DMS153 treated with DMSO at 0.1 percent for 48 hours (cell line): ENCODE data around the gene COL4A4.

Source experiments
- DNase-seq: peaks from one replicate; lab custom pipeline; 2025; ENCODE audit not compliant: unreplicated experiment; lab: John Stamatoyannopoulos, UW

The COL4A4 gene

GRCh38 chr2:227163485-227163997, 464 bp downstream of the COL4A4 start:
- DNase-seq: no peak

GRCh38 chr2:227161947-227162346, 2.1 kb downstream of the COL4A4 start:
- no peak for DNase-seq

GRCh38 chr2:227160164-227160563, 3.8 kb downstream of the COL4A4 start:
- DNase-seq: no peak

GRCh38 chr2:227154986-227155774, 8.8 kb downstream of the COL4A4 start:
- no peak for DNase-seq

GRCh38 chr2:227153758-227154486, 10.1 kb downstream of the COL4A4 start:
- no peak for DNase-seq

- no peak for DNase-seq
Measured at GRCh38 chr2:227153307-227153706, 10.7 kb downstream of the COL4A4 start.

GRCh38 chr2:227152093-227152766, 11.8 kb downstream of the COL4A4 start:
- no peak for DNase-seq

- no peak for DNase-seq
Measured at GRCh38 chr2:227150222-227150936, 13.6 kb downstream of the COL4A4 start.

GRCh38 chr2:227148106-227148505, 15.9 kb downstream of the COL4A4 start:
- no peak for DNase-seq

- DNase-seq: no peak
Measured at GRCh38 chr2:227147023-227147422, 17.0 kb downstream of the COL4A4 start.

GRCh38 chr2:227146456-227146855, 17.5 kb downstream of the COL4A4 start:
- no peak for DNase-seq

GRCh38 chr2:227143895-227144294, 20.1 kb downstream of the COL4A4 start:
- no peak for DNase-seq

- no peak for DNase-seq
Measured at GRCh38 chr2:227141301-227141700, 22.7 kb downstream of the COL4A4 start.

- DNase-seq: no peak
Measured at GRCh38 chr2:227134591-227134990, 29.4 kb downstream of the COL4A4 start.

GRCh38 chr2:227132986-227133385, 31.0 kb downstream of the COL4A4 start:
- no peak for DNase-seq

GRCh38 chr2:227130636-227131035, 33.4 kb downstream of the COL4A4 start:
- no peak for DNase-seq

GRCh38 chr2:227127201-227127600, 36.8 kb downstream of the COL4A4 start:
- no peak for DNase-seq

GRCh38 chr2:227125506-227125905, 38.5 kb downstream of the COL4A4 start:
- DNase-seq: no peak

- DNase-seq: no peak
Measured at GRCh38 chr2:227124811-227125210, 39.2 kb downstream of the COL4A4 start.

- no peak for DNase-seq
Measured at GRCh38 chr2:227123697-227124096, 40.3 kb downstream of the COL4A4 start.

- DNase-seq: no peak
Measured at GRCh38 chr2:227118353-227118752, 45.7 kb downstream of the COL4A4 start.
